Central memory CD4-positive, alpha-beta T cell (primary cell): ENCODE results near the gene HOXC9.
A peak's percentile ranks its signal among the peaks of the same experiment; 100 is the strongest.

Experiments
- DNase-seq: peaks from one replicate; pipeline ENCODE4 v3.0.0; 2022

The HOXC9 gene

GRCh38 chr12:53976172-53976822, 23.7 kb upstream of the HOXC9 start:
- no peak for DNase-seq

- no peak for DNase-seq
These were observed 23.0 kb upstream of the HOXC9 start for GRCh38 chr12:53976823-53977595.

DNA sequence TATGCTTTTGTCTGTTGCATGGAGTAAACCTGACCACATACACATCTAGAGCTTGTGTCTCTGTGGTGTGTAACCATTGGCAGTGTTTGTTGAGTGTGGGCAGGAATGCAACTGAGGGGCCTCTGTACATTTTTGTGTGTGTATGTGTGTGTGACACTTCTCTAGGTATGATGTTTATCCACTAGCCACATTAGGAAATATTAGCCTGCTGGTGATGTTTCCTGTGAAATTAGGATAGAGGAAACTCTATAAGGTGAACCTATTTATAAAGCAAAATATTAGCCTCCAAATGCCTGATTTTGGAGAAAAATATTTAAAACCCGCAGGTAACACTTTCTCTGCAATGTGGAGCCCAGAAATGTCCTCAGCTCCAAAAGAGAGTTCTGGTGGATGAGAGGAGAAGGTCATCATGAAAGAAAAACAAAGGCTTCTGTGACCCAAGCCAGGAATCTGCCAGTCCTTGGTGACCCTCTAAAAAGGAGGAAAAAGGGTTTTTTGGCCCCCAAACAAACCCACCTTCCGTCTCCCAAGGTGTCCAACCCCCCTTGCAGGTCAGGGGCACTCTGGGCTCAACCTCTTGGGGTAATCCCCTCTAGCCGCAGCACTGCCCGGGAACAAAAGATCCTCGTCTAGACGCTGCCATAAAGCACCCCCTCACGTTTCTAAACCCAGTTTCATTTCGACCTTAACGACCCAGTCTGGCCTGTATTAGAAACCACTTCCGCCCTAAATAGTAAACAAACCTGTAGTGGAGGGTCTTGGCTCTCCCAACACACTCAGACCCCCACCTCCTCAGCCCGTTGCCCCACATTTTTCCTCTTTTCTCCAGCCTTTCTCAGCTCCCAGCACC, 22.1 kb upstream of the HOXC9 start:
- DNase-seq, result no peak

DNA sequence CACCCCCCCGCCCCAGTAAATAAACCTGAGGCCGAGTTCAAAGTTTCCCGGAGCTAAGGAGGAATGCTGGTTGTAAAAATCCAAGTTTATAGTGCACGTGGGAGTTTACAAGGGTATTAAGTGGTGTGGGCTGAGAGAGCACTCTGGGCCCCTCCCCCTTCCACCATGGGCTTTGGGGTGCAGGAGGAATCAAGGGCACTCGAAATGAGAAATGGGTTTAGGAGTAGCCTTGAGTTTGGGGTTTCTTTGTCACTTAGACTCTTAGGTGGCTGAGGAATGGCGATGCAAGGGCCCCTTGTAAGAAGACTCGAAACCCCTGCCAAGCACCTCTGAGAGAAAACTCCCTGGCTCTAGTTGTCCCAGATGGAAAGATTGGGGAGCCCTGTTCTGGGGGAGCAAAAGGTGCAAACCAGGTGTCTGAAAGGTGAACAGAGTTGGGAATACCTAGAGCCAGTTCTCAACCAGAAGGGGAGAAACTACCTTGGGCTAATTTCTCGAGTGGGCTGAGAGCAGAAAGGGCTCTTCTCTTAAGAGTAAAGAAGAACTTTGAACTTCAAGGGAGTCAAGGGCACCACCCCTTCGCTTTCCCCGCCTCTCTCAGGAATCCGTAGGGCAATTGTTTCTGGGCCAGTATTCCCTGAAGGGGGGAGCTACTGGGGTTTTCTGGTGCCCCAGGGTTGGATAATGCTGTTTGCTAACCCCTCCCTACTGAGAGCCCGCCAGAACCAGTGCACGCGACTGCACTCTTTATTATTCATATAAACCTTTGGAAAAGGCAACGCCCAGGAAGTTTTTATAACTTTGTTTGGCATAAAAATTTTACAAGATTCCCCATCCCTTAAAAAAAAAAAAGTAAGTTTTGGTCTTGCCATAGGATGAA, 21.2 kb upstream of the HOXC9 start:
- no peak for DNase-seq

DNA sequence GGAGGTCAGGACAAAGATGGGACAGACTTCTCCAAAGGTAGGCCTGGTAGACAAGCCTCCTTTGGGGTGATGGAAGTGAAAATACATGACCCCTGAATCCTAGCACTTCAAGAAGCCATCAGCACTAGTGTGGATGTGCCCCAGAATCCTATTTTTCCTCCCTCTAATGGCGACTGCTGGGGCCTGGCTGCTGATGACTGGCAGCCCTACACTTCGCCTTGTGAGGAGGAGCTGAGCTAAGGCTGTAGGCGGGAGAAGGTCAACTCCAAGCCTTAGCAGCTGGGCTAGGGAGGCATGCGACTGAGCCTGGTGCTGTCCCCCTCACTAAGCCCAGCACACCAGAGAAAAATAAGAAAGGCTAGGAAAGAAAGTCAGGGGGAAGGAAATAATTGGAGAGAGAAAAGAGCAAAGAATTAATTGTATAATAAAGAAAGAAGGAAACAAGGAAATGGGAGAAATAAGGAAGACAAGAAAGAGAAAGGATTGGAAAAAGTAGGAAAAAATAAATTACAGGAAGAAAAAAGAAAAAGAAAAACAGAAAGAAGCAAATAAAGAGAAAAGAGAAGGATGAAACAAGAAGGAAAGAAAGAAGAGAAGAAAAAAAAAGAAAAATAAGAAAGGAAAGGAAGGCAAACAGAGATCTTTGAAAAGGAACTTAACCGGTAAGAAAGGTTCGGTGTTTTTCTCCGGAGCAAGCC, 19.7 kb upstream of the HOXC9 start:
- no peak for DNase-seq

DNA sequence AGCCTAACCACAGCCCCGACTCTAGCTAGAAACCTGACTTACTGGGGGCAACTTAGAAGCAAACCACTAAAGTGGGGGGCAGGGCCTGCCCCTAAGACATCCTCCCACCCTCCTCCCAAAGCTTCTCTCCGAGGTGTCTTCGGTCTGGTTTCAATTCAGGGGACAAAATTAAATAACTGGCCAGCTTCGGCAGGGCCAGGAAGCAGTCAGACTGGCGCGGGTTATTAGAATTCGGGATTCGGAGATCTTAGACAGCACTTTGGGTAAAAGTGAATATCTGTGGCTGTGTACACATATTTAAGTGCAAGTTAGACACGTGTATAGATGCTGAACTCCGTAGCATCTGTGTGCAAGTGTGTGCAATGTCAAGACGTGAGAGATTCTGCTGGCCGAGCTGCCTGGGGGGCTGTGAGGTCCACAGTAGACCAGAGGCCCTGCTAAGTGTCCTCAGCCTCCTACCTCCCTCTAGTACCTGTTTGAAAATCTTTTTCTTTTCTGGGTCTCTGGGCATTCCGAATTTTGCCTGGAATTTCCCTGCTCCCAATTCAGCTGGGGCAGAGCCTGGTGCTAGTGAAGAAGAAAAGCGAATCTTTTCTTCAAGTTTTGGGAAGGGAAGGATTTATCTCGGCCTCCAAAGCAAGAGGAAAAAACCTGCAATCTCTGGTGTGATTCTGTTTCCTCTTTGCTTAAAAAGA, 19.0 kb upstream of the HOXC9 start:
- no peak for DNase-seq

GRCh38 chr12:53981634-53982565, 18.1 kb upstream of the HOXC9 start:
- no peak for DNase-seq

DNA sequence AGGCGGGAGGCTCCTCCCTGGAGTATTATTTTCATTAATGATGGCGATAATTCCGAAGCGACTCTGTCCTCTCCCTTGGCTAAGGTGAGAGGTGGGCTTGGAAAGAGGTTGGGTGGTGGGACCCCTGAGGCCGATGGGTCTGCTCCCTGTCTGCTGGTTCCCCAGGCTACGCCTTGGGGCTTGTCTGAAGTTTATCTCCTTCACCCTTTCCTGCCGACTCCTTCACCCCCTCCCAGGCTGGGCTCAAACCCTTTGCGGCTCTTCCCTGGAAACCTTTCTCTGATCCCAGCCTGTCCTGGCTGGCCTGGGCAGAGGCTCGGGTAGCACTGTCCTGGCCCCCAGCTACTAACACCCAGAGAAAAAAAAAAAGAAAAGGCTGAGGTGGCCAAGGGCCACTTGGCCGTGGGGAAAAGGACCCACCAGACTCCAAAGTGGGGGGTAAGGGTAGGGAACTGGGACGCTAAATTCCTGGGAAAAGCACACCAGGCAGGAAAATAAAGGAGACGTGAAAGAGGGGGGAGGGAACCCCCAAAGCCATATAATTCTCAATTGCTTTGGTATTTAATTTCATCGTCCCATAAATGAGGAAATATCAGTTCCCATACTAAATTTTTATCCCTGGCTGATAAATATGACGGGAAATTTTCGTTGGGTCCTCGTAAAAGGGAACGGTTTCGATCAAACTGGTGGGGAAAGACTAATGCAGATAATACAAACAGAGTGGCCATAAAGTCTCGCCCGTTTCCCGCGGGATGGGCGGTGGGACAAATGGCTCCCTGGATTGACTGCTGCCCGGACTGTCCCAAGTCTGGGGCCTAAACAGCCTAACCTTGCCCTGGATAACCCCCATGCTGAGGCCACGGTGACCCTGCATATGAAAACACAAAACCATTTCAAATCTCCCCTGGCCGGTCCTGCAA, 17.1 kb upstream of the HOXC9 start:
- no peak for DNase-seq

DNA sequence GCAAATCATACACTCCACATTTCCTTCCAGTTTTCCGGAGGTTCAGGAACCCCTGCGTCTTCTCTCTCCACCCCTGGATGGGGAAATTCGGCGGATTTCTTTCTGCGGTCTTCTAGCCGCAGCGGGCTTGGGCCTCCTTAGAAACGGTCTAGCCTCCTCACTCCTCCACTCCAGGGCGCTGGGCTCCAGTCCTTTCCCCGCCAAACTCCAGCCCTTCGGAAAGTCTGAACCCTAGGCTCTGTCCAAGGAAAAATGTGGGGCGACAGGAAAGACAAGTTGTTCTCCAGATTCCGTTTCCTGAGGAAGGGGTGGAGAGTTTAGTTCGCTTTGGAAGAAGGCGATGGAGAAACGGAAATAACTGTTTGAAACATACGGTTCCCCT, 16.4 kb upstream of the HOXC9 start:
- DNase-seq, result no peak

DNA sequence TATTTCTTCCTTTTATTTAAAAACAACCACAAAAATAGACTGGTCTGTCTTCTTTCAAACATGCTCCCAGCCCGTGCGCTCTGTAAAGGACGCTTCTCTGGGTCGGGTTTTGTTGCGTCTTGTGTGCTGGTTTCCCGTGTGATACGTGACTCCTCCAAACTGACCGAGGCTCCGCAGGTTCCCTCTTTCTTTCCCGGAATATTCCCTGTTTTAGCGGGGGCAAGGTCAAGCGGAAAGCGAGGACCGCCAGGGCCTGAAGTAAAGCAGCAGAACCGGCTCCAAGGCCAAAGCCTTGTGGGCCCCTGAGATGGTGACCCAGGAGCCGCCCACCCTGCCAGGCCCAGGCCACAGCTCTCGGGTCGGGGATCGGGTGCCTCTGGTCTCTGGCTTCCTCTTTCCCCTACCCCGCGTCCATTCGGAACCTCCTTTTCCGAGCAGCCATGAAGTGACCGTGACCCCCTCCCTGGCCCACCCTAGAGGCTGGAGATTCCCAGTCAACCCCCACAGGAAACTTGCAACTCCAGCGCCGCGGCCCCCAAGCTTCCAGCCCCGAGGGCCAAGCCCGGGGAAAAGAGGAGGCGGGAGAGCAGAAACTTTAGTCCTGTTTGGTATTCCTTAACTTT, 15.9 kb upstream of the HOXC9 start:
- no peak for DNase-seq

DNA sequence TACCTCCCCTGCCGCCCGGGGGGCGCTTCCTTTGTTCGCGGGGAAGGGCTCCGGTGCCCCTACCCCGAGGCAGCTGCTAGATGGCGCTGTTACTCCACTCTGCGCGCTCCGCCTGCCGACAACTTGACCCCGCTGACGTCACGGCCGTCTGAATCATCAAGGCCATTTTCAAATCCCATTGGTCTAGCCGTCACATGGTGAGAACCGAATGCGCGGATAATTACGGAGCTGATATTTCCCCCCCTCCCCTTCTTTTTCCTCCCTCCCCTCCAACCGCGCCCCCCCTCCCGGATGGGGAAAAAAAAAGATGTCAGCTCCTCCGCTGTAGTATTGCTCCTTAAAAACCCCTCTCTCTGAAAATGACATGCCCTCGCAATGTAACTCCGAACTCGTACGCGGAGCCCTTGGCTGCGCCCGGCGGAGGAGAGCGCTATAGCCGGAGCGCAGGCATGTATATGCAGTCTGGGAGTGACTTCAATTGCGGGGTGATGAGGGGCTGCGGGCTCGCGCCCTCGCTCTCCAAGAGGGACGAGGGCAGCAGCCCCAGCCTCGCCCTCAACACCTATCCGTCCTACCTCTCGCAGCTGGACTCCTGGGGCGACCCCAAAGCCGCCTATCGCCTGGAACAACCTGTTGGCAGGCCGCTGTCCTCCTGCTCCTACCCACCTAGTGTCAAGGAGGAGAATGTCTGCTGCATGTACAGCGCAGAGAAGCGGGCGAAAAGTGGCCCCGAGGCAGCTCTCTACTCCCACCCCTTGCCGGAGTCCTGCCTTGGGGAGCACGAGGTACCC, 14.9 kb upstream of the HOXC9 start, which contains the start of gene HOXC10:
Gene HOXC10 (plus strand): TSS at position 246 of the 791 bp plus-strand sequence. CDS start 114 bp downstream, at position 360.
- DNase-seq, result peak; percentile 34

DNA sequence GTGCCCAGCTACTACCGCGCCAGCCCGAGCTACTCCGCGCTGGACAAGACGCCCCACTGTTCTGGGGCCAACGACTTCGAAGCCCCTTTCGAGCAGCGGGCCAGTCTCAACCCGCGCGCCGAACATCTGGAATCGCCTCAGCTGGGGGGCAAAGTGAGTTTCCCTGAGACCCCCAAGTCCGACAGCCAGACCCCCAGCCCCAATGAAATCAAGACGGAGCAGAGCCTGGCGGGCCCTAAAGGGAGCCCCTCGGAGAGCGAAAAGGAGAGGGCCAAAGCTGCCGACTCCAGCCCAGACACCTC, 14.3 kb upstream of the HOXC9 start:
- DNase-seq, result no peak

DNA sequence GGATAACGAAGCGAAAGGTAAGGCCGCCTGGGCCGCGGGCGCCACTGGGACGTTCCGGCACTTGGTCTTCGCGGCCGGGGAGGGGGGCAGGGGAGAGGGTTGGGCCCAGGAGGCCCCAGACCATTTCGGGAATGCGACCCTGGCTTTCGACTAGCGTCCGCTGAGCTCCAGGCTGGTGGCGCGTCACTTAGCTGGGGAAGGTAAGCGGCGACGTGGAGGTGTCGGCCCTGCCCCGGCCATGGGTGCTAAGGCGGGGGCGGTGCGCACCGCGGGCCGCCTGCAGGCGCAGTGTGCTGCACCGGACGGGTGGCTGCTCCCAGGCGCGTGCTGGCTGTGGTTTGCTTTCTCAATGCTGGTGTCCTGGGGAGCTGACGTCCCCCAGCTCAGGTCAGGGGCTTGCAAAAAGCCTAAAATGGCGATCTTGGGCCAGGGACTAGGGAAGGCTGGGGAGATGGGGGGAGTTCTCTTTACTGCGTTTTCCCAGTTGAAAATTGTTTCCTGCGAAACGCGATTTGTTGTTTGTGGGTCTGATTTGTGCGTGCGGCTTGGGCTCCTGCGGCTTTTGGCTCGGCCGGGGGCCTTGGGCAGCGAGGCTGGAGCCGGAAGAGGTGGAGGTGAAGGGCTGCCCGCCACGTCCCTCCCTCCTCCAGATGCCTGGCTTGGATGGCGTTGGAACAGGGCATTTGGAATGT, 13.8 kb upstream of the HOXC9 start:
- DNase-seq, result no peak

DNA sequence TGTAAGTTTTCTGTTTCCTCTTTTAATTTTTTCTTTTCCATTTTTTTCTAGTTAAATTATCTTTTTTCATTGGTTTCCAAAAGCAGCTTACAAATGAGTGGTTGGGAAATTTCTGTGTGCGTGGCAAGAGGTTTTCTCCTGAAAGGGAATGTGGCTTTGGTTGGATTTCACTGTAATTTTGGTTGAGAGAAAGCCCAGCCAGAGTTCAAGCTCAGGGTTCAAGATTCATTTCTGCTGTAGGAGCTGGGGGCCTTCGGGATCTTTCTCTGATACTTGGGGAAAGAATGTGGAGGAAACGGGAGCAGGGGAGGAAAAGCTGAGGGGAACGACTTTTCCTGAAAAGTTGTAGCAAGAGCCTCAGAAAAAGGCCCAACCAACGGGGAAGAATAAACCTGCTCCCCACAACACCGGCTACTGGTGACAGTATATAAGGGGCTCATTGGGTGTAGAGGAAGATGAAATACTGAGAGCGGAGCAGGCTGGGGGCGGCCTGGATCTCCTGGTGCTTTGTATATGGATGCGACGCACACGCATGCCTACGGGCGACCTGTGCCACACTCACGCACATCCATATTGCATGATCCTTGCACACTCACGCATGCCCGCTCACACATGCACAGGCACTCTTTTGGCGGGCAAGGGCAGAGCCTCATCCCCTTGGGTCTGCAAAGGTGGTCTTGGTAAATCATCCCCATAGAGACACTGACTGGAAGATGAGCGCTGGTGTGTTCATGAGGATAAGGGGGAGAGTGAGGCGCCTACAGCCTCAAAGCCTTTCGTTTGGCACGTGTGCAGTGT, 13.1 kb upstream of the HOXC9 start:
- no peak for DNase-seq

- DNase-seq, result no peak
These were observed 12.2 kb upstream of the HOXC9 start for GRCh38 chr12:53987787-53988230.

GRCh38 chr12:53988541-53989226, 11.3 kb upstream of the HOXC9 start:
- DNase-seq, result no peak
